B cell (primary cell): ENCODE results near the gene NUDT14. TPM values are rescaled to one million over a fixed set of nuclear protein-coding genes. Genes with fewer than 3 reads are reported as not detected.

ENCODE experiments used
- ATAC-seq: fragments of 200-7000 bp; cut with Tn5 transposase; one replicate; pipeline ENCODE4 v1.10.0; 2021; ENCODE audit warnings: low read depth, mild to moderate bottlenecking, moderate number of reproducible peaks, moderate library complexity
- CTCF ChIA-PET: fragments of 350-600 bp; sonication (Branson Sonifier 250); formaldehyde crosslinking; loops from one replicate; lab custom pipeline; 2021; ENCODE audit warnings: antibody characterized with exemption, inconsistent platforms; lab: Charles Lee
- POLR2A ChIA-PET: fragments of 350-600 bp; sonication (Branson Sonifier 250); formaldehyde crosslinking; loops from one replicate; lab custom pipeline; 2021; ENCODE audit warnings: antibody characterized with exemption; lab: Charles Lee
- DNase-seq: peaks from one replicate; pipeline ENCODE4 v3.0.0; 2013
- H2AFZ ChIP-seq: 2 replicates; pipeline ENCODE4 v1.6.1; 2012; ENCODE audit warnings: mild to moderate bottlenecking, low read depth, low read length; ENCODE audit not compliant: insufficient read depth, poor library complexity, severe bottlenecking
- H3K27ac ChIP-seq, 2 donors: 1 replicate in 1 of 2; 2 replicates in 1 of 2; pipeline ENCODE4 v1.5.1; 2012 to 2013; ENCODE audit warnings: low read length in 2 of 2, mild to moderate bottlenecking in 2 of 2, moderate library complexity in 1 of 2
- H3K27me3 ChIP-seq, 4 experiments: fragments of 200-600 bp in 1 of 4; sonication (generic) in 1 of 4; replicated peaks in 1 of 4; 1 replicate in 2 of 4; 2 replicates in 2 of 4; pipeline versions ENCODE4 v1.6.1 to v1.7.0; 2013 to 2016; ENCODE audit warnings: low read length in 3 of 4, mild to moderate bottlenecking in 2 of 4, mixed read lengths in 1 of 4, moderate library complexity in 1 of 4; ENCODE audit not compliant: insufficient read depth in 4 of 4, control insufficient read depth in 3 of 4; ENCODE audit errors: control extremely low read depth in 1 of 4
- H3K36me3 ChIP-seq, 2 experiments: replicated peaks in 1 of 2; 1 replicate in 1 of 2; 2 replicates in 1 of 2; pipeline versions ENCODE4 v1.6.1 to v1.7.1; 2013; ENCODE audit warnings: low read length in 1 of 2; ENCODE audit not compliant: insufficient read depth in 2 of 2, control insufficient read depth in 1 of 2; ENCODE audit errors: control extremely low read depth in 1 of 2, extremely low read depth in 1 of 2
- H3K4me1 ChIP-seq, 2 donors: fragments of 200-600 bp in 1 of 2; sonication (generic) in 1 of 2; 1 replicate in 1 of 2; 2 replicates in 1 of 2; pipeline versions ENCODE4 v1.5.1 to v1.6.1; 2013 to 2017; ENCODE audit warnings: low read length in 2 of 2; ENCODE audit not compliant: control insufficient read depth in 2 of 2, insufficient read depth in 2 of 2
- H3K4me2 ChIP-seq: replicated peaks from 2 replicates; pipeline ENCODE3; 2012; ENCODE audit warnings: mild to moderate bottlenecking, low read depth, low read length; ENCODE audit not compliant: poor library complexity, severe bottlenecking
- H3K4me3 ChIP-seq, 5 experiments: fragments of 200-600 bp in 1 of 5; sonication (generic) in 1 of 5; 1 replicate in 3 of 5; 2 replicates in 2 of 5; pipeline versions ENCODE4 v1.5.1 to v1.7.0; 2011 to 2016; ENCODE audit warnings: low read length in 4 of 5, mild to moderate bottlenecking in 4 of 5, low read depth in 2 of 5, control low read depth in 1 of 5, moderate library complexity in 1 of 5; ENCODE audit not compliant: insufficient read depth in 1 of 5; ENCODE audit errors: control extremely low read depth in 1 of 5, extremely low read depth in 1 of 5
- H3K79me2 ChIP-seq: fragments of 200-600 bp; sonication (generic); one replicate; pipeline ENCODE4 v1.6.0; 2016; ENCODE audit warnings: low read length; ENCODE audit not compliant: control insufficient read depth, insufficient read depth
- H3K9ac ChIP-seq: fragments of 200-600 bp; sonication (generic); 2 replicates; pipeline ENCODE4 v1.6.1; 2017; ENCODE audit warnings: mild to moderate bottlenecking, low read length, moderate library complexity
- H3K9me3 ChIP-seq, 3 donors: one replicate each; pipeline versions ENCODE4 v1.6.1 to v1.7.1; 2013; ENCODE audit warnings: low read length in 2 of 3; ENCODE audit not compliant: control insufficient read depth in 2 of 3, insufficient read depth in 1 of 3; ENCODE audit errors: control extremely low read depth in 1 of 3
- H4K20me1 ChIP-seq: 2 replicates; pipeline ENCODE4 v1.6.0; 2012; ENCODE audit warnings: mild to moderate bottlenecking, low read length; ENCODE audit not compliant: insufficient read depth, control insufficient read depth, poor library complexity, severe bottlenecking
- H3K27ac Mint-ChIP-seq: one replicate; pipeline ENCODE4 v1.8.0; 2021; ENCODE audit warnings: mixed read lengths
- H3K27me3 Mint-ChIP-seq: one replicate; pipeline ENCODE4 v1.8.0; 2021; ENCODE audit warnings: mixed read lengths
- H3K4me1 Mint-ChIP-seq: one replicate; pipeline ENCODE4 v1.8.0; 2021; ENCODE audit warnings: mixed read lengths
- H3K4me3 Mint-ChIP-seq: one replicate; pipeline ENCODE4 v1.8.0; 2021; ENCODE audit warnings: mixed read lengths
- H3K9me3 Mint-ChIP-seq: one replicate; pipeline ENCODE4 v1.8.0; 2022; ENCODE audit warnings: mixed read lengths; ENCODE audit not compliant: insufficient read depth
- EZH2 ChIP-seq: IDR thresholded peaks from 2 replicates; pipeline ENCODE4 v1.6.1; 2012; ENCODE audit warnings: borderline replicate concordance, low read depth, mild to moderate bottlenecking, moderate library complexity, low read length; ENCODE audit not compliant: insufficient read depth, poor library complexity, severe bottlenecking
- WGBS: methylation state at CpG from one replicate; pipeline ENCODE4 v1.1.5; 2013; ENCODE audit warnings: missing lambda C conversion rate; ENCODE audit not compliant: insufficient coverage; 5-methylcytosine and 5-hydroxymethylcytosine counted together
- intact Hi-C: fragments of 100-400 bp; cut with micrococcal nuclease; formaldehyde crosslinking; loops from one replicate; pipeline ENCODE4 v1.10.0; 2022
- polyA plus RNA-seq: library from polyadenylated mRNA; depleted of rRNA; stranded (reverse); fragments of >200 nt; gene quantifications from 2 replicates; pipeline ENCODE4 v1.2.3, GENCODE V29; 2012
- total RNA-seq, 2 donors: library from RNA; stranded (reverse); fragments of 120-200 nt in 1 of 2; gene quantifications; 1 replicate in 1 of 2; 2 replicates in 1 of 2; pipeline versions ENCODE4 v1.2.3 to v1.2.4, GENCODE V29; 2013 to 2022
- TF ChIP-seq, protein P1 (sequence below): fragments of 200-600 bp; IDR thresholded peaks from one replicate; pipeline ENCODE4 v1.8.0; 2022; ENCODE audit warnings: antibody characterized with exemption, mild to moderate bottlenecking

The NUDT14 gene
- total and polyA plus RNA-seq, 2 donors (not counting 1 experiment from before 2014, with no cell fraction given) = 17.4 to 31.6 TPM

DNA sequence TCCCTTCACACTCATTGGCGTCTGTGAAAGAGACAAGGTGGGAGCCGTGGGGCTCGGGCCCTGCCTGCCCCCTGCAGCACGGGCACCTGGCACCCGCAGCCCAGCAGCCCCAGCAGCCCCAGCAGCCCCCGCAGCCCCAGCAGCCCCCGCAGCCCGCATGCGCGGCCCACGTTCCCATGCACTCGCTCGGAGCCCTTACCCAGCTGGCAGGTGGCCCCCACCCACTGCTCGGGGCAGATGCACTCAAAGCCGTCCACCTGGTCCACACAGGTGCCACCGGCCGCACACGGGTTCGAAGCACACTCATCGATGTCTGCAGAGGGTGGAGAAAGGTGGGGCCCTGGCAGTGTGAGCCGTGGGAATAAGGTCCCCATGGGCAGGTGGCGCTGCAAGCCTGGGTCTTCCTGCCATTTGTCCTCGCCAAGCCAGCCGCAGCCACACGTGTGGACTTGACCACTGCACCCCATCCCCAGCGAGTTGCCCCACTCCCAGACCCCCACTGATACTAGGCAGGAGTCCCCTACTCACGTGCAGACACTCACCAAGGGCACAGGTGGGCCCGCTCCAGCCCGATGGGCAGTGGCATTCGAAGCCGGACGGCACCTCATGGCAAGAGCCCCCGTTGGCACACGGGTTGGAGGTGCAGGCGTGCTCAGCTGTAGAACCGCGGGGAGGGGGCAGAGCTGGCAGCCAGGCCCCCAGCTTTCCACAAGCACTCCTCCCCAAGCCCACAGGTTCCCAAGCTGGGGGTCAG, 29.9 kb downstream of the NUDT14 start:
- H3K27me3 Mint-ChIP-seq = no peaks in the 10 kb centered on the region
- TF ChIP-seq EZH2 = no peak
- TF ChIP-seq, protein P1, sequence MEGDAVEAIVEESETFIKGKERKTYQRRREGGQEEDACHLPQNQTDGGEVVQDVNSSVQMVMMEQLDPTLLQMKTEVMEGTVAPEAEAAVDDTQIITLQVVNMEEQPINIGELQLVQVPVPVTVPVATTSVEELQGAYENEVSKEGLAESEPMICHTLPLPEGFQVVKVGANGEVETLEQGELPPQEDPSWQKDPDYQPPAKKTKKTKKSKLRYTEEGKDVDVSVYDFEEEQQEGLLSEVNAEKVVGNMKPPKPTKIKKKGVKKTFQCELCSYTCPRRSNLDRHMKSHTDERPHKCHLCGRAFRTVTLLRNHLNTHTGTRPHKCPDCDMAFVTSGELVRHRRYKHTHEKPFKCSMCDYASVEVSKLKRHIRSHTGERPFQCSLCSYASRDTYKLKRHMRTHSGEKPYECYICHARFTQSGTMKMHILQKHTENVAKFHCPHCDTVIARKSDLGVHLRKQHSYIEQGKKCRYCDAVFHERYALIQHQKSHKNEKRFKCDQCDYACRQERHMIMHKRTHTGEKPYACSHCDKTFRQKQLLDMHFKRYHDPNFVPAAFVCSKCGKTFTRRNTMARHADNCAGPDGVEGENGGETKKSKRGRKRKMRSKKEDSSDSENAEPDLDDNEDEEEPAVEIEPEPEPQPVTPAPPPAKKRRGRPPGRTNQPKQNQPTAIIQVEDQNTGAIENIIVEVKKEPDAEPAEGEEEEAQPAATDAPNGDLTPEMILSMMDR = no peak
- Histone ChIP-seq H3K9me3 (no peaks in the 10 kb centered on the region), H3K27me3 (no peaks in the 10 kb centered on the region), H3K36me3 (no peaks in the 10 kb centered on the region), H3K27ac (no peak overlapping the region), H3K79me2 (no peaks in the 10 kb centered on the region), H3K4me3 (no peak overlapping the region), H3K9ac (no peak overlapping the region), H3K4me1 (no peaks in the 10 kb centered on the region), H3K4me2 (no peak overlapping the region), H2AFZ (no peak overlapping the region), H4K20me1 (no peaks in the 10 kb centered on the region)
- ChIA-PET POLR2A (no interaction called here), CTCF (no interaction called here)
- H3K27ac Mint-ChIP-seq = no peak overlapping the region
- 89% methylated on average over 35 of the region's 37 CpGs for WGBS
- ATAC-seq (no peak), DNase-seq (no peak)
- no peak overlapping the region for H3K4me3 Mint-ChIP-seq
- H3K9me3 Mint-ChIP-seq = no peaks in the 10 kb centered on the region
- intact Hi-C loops = no loop called here
- no peaks in the 10 kb centered on the region for H3K4me1 Mint-ChIP-seq

DNA sequence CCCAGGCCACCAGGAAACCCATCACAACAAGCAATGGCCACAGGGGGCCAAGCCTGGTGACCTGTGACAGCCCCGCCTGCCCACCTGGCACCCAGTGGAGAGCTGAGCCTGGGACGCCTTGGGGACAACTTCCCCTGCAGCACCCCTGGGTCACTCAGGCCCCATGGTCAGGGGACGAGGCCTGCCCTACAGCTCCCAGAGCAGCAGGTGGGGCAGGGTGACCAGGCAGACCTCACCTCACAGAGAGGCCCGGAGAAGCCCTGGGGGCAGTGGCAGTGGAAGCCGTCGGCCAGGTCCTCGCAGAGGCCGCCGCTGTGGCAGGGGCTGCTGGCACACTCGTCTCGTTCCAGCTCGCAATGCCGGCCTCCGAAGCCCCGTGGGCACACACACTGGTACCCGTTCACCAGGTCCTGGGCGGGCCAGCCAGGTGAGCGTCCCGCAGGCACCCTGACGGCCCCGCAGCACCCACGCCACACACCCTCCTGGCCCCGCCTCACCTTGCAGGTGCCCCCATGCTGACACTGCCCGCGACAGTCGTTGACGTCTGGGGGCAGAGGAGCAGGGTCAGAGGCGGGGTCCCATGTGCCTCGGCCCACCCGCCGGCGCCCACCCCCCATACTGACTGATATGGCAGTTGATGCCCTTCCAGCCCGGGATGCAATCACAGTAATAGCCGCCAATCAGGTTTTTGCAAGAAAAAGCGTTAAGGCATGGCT, 30.6 kb downstream of the NUDT14 start:
- Histone ChIP-seq H3K27me3 (no peaks in the 10 kb centered on the region), H3K9me3 (no peaks in the 10 kb centered on the region), H3K4me3 (no peak overlapping the region), H3K79me2 (no peaks in the 10 kb centered on the region), H3K4me2 (no peak overlapping the region), H2AFZ (no peak overlapping the region), H3K9ac (no peak overlapping the region), H3K27ac (no peak overlapping the region), H4K20me1 (no peaks in the 10 kb centered on the region), H3K4me1 (no peaks in the 10 kb centered on the region), H3K36me3 (no peaks in the 10 kb centered on the region)
- H3K27ac Mint-ChIP-seq = no peak overlapping the region
- POLR2A ChIA-PET = no interaction called here
- ATAC-seq = no peak
- H3K9me3 Mint-ChIP-seq = no peaks in the 10 kb centered on the region
- no peaks in the 10 kb centered on the region for H3K4me1 Mint-ChIP-seq
- intact Hi-C loops = no loop called here
- CTCF ChIA-PET = no interaction called here
- H3K27me3 Mint-ChIP-seq = no peaks in the 10 kb centered on the region
- 90% methylated on average over 35 of the region's 35 CpGs for WGBS
- no peak overlapping the region for H3K4me3 Mint-ChIP-seq
- no peak for DNase-seq
- no peak for TF ChIP-seq EZH2
- TF ChIP-seq, protein P1 = no peak
